HCT116 (cell line): ENCODE results near the gene HDAC5. TPM values are rescaled to one million over a fixed set of nuclear protein-coding genes. Genes with fewer than 3 reads are reported as not detected.

Experiments
- ATAC-seq: fragments of 200-7000 bp; cut with Tn5 transposase; 2 replicates; pipeline ENCODE4 v1.9.1; 2020; ENCODE audit warnings: mild to moderate bottlenecking, moderate library complexity
- BruUV-seq: library from RNA; stranded (reverse); fragments of 400-500 nt; replicated peaks from 2 replicates; lab custom pipeline; 2021; lab: Mats Ljungman, UMichigan
- CTCF ChIA-PET: fragments of 300-600 bp; sonication (Branson Sonifier 250); formaldehyde crosslinking; loops from one replicate; lab custom pipeline; 2021; ENCODE audit warnings: antibody characterized with exemption; lab: Charles Lee
- POLR2A ChIA-PET: fragments of 300-600, 350-600 bp; sonication (Branson Sonifier 250); formaldehyde crosslinking; loops from one replicate; lab custom pipeline; 2021; ENCODE audit warnings: antibody characterized with exemption; lab: Charles Lee
- RAD21 ChIA-PET, 2 experiments: fragments of 300-600 bp; sonication (Branson Sonifier 250); formaldehyde crosslinking; loops; one replicate each; lab custom pipeline; 2023; ENCODE audit warnings: low total read pairs in 2 of 2; ENCODE audit not compliant: uncharacterized antibody in 2 of 2, unreplicated experiment in 2 of 2, low non-redundant PET in 1 of 2; lab: Charles Lee
- DNase-seq: peaks from one replicate; pipeline ENCODE4 v3.0.0-alpha.2; 2010; ENCODE audit warnings: low read depth, low spot score
- H2AFZ ChIP-seq: fragments of 200-600 bp; shearing (Covaris generic), sonication (generic); 2 replicates; pipeline ENCODE4 v1.6.1; 2017; ENCODE audit warnings: low read depth, mixed run types, mixed read lengths, antibody characterized with exemption, low read length; ENCODE audit not compliant: poor library complexity, severe bottlenecking
- H3K27ac ChIP-seq: 2 replicates; pipeline ENCODE4 v1.5.1; 2012; ENCODE audit warnings: low read depth, low read length
- H3K27me3 ChIP-seq: fragments of 200-600 bp; sonication (generic); 2 replicates; pipeline ENCODE4 v1.6.1; 2016; ENCODE audit warnings: mixed run types, low read length, mixed read lengths; ENCODE audit not compliant: insufficient read depth
- H3K36me3 ChIP-seq, 2 experiments: fragments of 200-500 bp in 1 of 2; fragments of 200-600 bp in 1 of 2; sonication (Bioruptor generic) in 1 of 2; sonication (generic) in 1 of 2; 2 replicates each; pipeline versions ENCODE4 v1.5.1 to v1.6.1; 2014 to 2016; ENCODE audit warnings: low read length in 2 of 2, inconsistent platforms in 1 of 2, mixed read lengths in 1 of 2, mixed run types in 1 of 2; ENCODE audit not compliant: insufficient read depth in 2 of 2, control insufficient read depth in 1 of 2
- H3K4me1 ChIP-seq, 2 experiments: fragments of 200-600 bp in 1 of 2; sonication (generic) in 1 of 2; 2 replicates each; pipeline versions ENCODE4 v1.5.1 to v1.6.1; 2012 to 2017; ENCODE audit warnings: low read length in 2 of 2, inconsistent platforms in 1 of 2, mild to moderate bottlenecking in 1 of 2, mixed read lengths in 1 of 2, mixed run types in 1 of 2, moderate library complexity in 1 of 2; ENCODE audit not compliant: insufficient read depth in 2 of 2, control insufficient read depth in 1 of 2
- H3K4me2 ChIP-seq: fragments of 200-600 bp; sonication (generic); 2 replicates; pipeline ENCODE4 v1.6.1; 2017; ENCODE audit warnings: mixed run types, low read length, mixed read lengths
- H3K4me3 ChIP-seq, 2 experiments: fragments of 200-600 bp in 1 of 2; sonication (generic) in 1 of 2; replicated peaks in 1 of 2; 2 replicates each; pipeline ENCODE4 v1.5.1; 2011 to 2016; ENCODE audit warnings: low read length in 2 of 2, control low read depth in 1 of 2, low read depth in 1 of 2, mild to moderate bottlenecking in 1 of 2, mixed read lengths in 1 of 2, mixed run types in 1 of 2
- H3K79me2 ChIP-seq: fragments of 200-600 bp; sonication (generic); 2 replicates; pipeline ENCODE4 v1.6.1; 2017; ENCODE audit warnings: mild to moderate bottlenecking, mixed run types, low read length, moderate library complexity, mixed read lengths; ENCODE audit not compliant: insufficient read depth
- H3K9ac ChIP-seq: fragments of 200-600 bp; sonication (generic); 2 replicates; pipeline ENCODE4 v1.6.1; 2016; ENCODE audit warnings: low read length, mixed read lengths
- H3K9me2 ChIP-seq: fragments of 200-600 bp; sonication (generic), shearing (Covaris generic); 2 replicates; pipeline ENCODE4 v1.6.1; 2017; ENCODE audit warnings: mixed run types, mild to moderate bottlenecking, moderate library complexity; ENCODE audit not compliant: insufficient read depth
- H3K9me3 ChIP-seq, 2 experiments: fragments of 200-500 bp in 1 of 2; fragments of 200-600 bp in 1 of 2; sonication (Bioruptor generic) in 1 of 2; sonication (generic) in 1 of 2; 2 replicates each; pipeline ENCODE4 v1.6.1; 2014 to 2017; ENCODE audit warnings: low read length in 2 of 2, mixed read lengths in 2 of 2, inconsistent platforms in 1 of 2, low read depth in 1 of 2, mild to moderate bottlenecking in 1 of 2, mixed run types in 1 of 2, moderate library complexity in 1 of 2; ENCODE audit not compliant: control insufficient read depth in 1 of 2, insufficient read depth in 1 of 2
- H4K20me1 ChIP-seq: fragments of 200-600 bp; sonication (generic), shearing (Covaris generic); 2 replicates; pipeline ENCODE4 v1.6.1; 2017; ENCODE audit warnings: mixed run types, mild to moderate bottlenecking, moderate library complexity; ENCODE audit not compliant: insufficient read depth
- EGR1 ChIP-seq: IDR thresholded peaks from 2 replicates; pipeline ENCODE4 v1.6.1; 2012; ENCODE audit warnings: low read depth
- EZH2 ChIP-seq: fragments of 200-600 bp; sonication (generic); IDR thresholded peaks from 2 replicates; pipeline ENCODE4 v1.6.1; 2017; ENCODE audit warnings: antibody characterized with exemption, mixed run types
- FOSL1 ChIP-seq: IDR thresholded peaks from 2 replicates; pipeline ENCODE4 v1.6.1; 2012; ENCODE audit warnings: low read depth
- MAX ChIP-seq: IDR thresholded peaks from 2 replicates; pipeline ENCODE4 v1.6.1; 2012
- POLR2AphosphoS5 ChIP-seq: IDR thresholded peaks from 2 replicates; pipeline ENCODE4 v1.6.1; 2011; ENCODE audit warnings: mild to moderate bottlenecking, low read depth, low read length, moderate library complexity
- SIN3A ChIP-seq: IDR thresholded peaks from 2 replicates; pipeline ENCODE4 v1.6.1; 2012; ENCODE audit warnings: low read depth
- SRF ChIP-seq: IDR thresholded peaks from 2 replicates; pipeline ENCODE4 v1.6.1; 2012; ENCODE audit warnings: low read depth
- ZBTB33 ChIP-seq: IDR thresholded peaks from 2 replicates; pipeline ENCODE4 v1.6.1; 2011; ENCODE audit warnings: mild to moderate bottlenecking, low read length, moderate library complexity; ENCODE audit not compliant: insufficient replicate concordance; ENCODE audit errors: extremely low read depth
- ZFX ChIP-seq: fragments of 450-650 bp; IDR thresholded peaks from 2 replicates; pipeline ENCODE4 v1.6.1; 2017
- intact Hi-C: fragments of 100-400 bp; cut with micrococcal nuclease; formaldehyde crosslinking; loops from 2 replicates; pipeline ENCODE4 v1.10.0; 2022
- total RNA-seq: library from RNA; stranded (reverse); gene quantifications from one replicate; pipeline ENCODE4 v1.2.1, GENCODE V29; 2021; ENCODE audit not compliant: unreplicated experiment

Gene HDAC5
- total RNA-seq, 1 experiment from 2014 or later: 32.9 TPM

GRCh38 chr17:44124118-44124438, 637 bp upstream of the HDAC5 start:
- H3K27ac ChIP-seq: peak overlapping the region; percentile 66
- H3K27me3 ChIP-seq: no peaks in the 10 kb centered on the region
- H3K4me1 ChIP-seq: peaks cover 14 to 31% of the 10 kb centered on the region in 2 experiments
- BruUV-seq: TSS peak; percentile 99
- H3K9me2 ChIP-seq: no peaks in the 10 kb centered on the region
- H3K4me2 ChIP-seq: peak overlapping the region; percentile 82
- H4K20me1 ChIP-seq: no peaks in the 10 kb centered on the region
- ATAC-seq (no peak; the same call in 1 of the 2 replicates), DNase-seq (no peak)
- ChIA-PET RAD21 (interaction anchor here (0.9 to 1.3 kb wide), 3 partner anchors 14 to 41 kb away, joined by 3 to 4 read pairs (median 4); no protein-coding TSS in a partner anchor), CTCF (interaction anchor here (0.9 to 2.4 kb wide), 7 partner anchors 9 to 44 kb away, joined by 3 to 13 read pairs (median 9); no protein-coding TSS in a partner anchor), POLR2A (interaction anchor here (0.9 to 1.2 kb wide), 5 partner anchors 8 to 58 kb away, joined by 3 to 14 read pairs (median 4); partner anchors contain the start of gene LSM12)
- TF ChIP-seq EGR1 (no peak), SIN3A (0 out of 2 replicates have a peak, but pooled peaks have one; percentile 41), FOSL1 (no peak), EZH2 (no peak), POLR2AphosphoS5 (no peak), ZFX (peak; percentile 2; the same call in 1 of the 2 replicates), ZBTB33 (no peak), MAX (no peak), SRF (no peak)
- intact Hi-C loops: loop anchor here (1.0 kb wide), 1 partner anchor 14 kb away; no protein-coding TSS in a partner anchor
- peak overlapping the region; percentile 68 for H2AFZ ChIP-seq
- peak overlapping the region; percentile 56 to 65 for H3K4me3 ChIP-seq
- H3K79me2 ChIP-seq: peaks cover 8% of the 10 kb centered on the region; the same call in 1 of the 2 replicates
- H3K36me3 ChIP-seq: no peaks in the 10 kb centered on the region
- peak overlapping the region; percentile 74 for H3K9ac ChIP-seq
- H3K9me3 ChIP-seq: no peaks in the 10 kb centered on the region
